ENCODE measurements around the gene NPTX1. TPM values are rescaled to one million over a fixed set of nuclear protein-coding genes. Genes with fewer than 3 reads are reported as not detected.

The NPTX1 gene
- total and polyA plus RNA-seq, 2 of the 13 experiments (the other 11 are each of a cell fraction or from before 2014, with no cell fraction given): 0.01 TPM; not detected in 1

GRCh38 chr17:80454557-80455335 lies 21.7 kb downstream of the NPTX1 start (continued):
- peak; percentile 58; the same call in 1 of the 2 replicates for TF ChIP-seq ZNF142 (CRISPR knock-in tag; IDR thresholded peaks at IDR 0.05)
- 0 out of 2 replicates have a peak, but pooled peaks have one; percentile 52 for TF ChIP-seq PRDM15 (CRISPR knock-in tag; IDR thresholded peaks at IDR 0.05)
- no peak for TF ChIP-seq CBX1 (IDR thresholded peaks at IDR 0.05; ENCODE audit: low read depth)
- TF ChIP-seq EHMT2 (IDR thresholded peaks at IDR 0.05; ENCODE audit: borderline replicate concordance, low read depth, low read length): no peak
- TF ChIP-seq MEIS1 (CRISPR knock-in tag; IDR thresholded peaks at IDR 0.05; ENCODE audit: borderline replicate concordance): no peak; the same call in 1 of the 2 replicates
- TF ChIP-seq ATF3 (CRISPR knock-in tag; IDR thresholded peaks at IDR 0.05): peak; percentile 67; the same call in 1 of the 2 replicates
- peak; percentile 81 for TF ChIP-seq ZNF274 (CRISPR knock-in tag; IDR thresholded peaks at IDR 0.05)
- TF ChIP-seq CREBL2 (CRISPR knock-in tag; IDR thresholded peaks at IDR 0.05; ENCODE audit: borderline replicate concordance): peak; percentile 88; the same call in 1 of the 2 replicates
- peak; percentile 88; the same call in 1 of the 2 replicates for TF ChIP-seq ZNF34 (CRISPR knock-in tag; IDR thresholded peaks at IDR 0.05; ENCODE audit: borderline replicate concordance)
- no peak for TF ChIP-seq ZNF282 (IDR thresholded peaks at IDR 0.05; ENCODE audit: partially characterized antibody)
- peak; percentile 90 for TF ChIP-seq ZBTB43 (CRISPR knock-in tag; conservative IDR thresholded peaks at IDR 0.05)
- TF ChIP-seq YEATS2 (CRISPR knock-in tag; IDR thresholded peaks at IDR 0.05; ENCODE audit: borderline replicate concordance): peak; percentile 97
- TF ChIP-seq FOSL1 (CRISPR knock-in tag; IDR thresholded peaks at IDR 0.05; ENCODE audit: borderline replicate concordance): peak; percentile 76; the same call in 1 of the 2 replicates
- TF ChIP-seq CBX2 (IDR thresholded peaks at IDR 0.05; ENCODE audit: low read depth, low read length): no peak
- peak; percentile 59; the same call in 1 of the 2 replicates for TF ChIP-seq CBX2 (CRISPR knock-in tag; IDR thresholded peaks at IDR 0.05; ENCODE audit: low read depth)
- TF ChIP-seq ZNF326 (CRISPR knock-in tag; IDR thresholded peaks at IDR 0.05; ENCODE audit: borderline replicate concordance): no peak
- TF ChIP-seq ZNF746 (CRISPR knock-in tag; IDR thresholded peaks at IDR 0.05): no peak; the same call in 1 of the 2 replicates
